ENCODE data around the gene CTNND2.

Gene CTNND2

DNA sequence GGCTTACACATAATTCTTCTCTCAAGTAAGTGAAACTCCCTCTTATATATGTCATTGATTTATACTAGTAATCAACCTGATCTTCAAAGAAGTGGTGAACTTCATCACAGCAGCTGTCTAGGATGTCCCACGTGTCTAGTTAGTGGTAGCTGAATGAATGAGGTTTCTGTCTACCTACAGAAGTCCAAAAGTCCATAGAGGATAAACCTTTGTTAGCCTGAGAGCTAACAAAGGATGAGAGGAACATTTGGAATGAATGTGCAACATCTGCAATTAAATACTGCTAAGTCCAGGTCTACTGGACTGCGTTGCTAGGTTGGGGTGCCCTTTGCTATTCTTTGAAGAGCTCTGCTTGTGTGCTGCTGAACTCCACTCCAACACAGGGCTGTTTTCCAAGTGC is 929.4 kb downstream of the CTNND2 start:
- TF ChIP-seq, protein P1, sequence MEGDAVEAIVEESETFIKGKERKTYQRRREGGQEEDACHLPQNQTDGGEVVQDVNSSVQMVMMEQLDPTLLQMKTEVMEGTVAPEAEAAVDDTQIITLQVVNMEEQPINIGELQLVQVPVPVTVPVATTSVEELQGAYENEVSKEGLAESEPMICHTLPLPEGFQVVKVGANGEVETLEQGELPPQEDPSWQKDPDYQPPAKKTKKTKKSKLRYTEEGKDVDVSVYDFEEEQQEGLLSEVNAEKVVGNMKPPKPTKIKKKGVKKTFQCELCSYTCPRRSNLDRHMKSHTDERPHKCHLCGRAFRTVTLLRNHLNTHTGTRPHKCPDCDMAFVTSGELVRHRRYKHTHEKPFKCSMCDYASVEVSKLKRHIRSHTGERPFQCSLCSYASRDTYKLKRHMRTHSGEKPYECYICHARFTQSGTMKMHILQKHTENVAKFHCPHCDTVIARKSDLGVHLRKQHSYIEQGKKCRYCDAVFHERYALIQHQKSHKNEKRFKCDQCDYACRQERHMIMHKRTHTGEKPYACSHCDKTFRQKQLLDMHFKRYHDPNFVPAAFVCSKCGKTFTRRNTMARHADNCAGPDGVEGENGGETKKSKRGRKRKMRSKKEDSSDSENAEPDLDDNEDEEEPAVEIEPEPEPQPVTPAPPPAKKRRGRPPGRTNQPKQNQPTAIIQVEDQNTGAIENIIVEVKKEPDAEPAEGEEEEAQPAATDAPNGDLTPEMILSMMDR (IDR thresholded peaks at IDR 0.05; ENCODE audit: low read depth, low read length) = no peak
- 0 out of 2 replicates have a peak, but pooled peaks cover 3% of the 10 kb centered on the region for H3K27me3 ChIP-seq
- no peak for DNase-seq
- no peaks in the 10 kb centered on the region for H3K4me1 ChIP-seq
- no peaks in the 10 kb centered on the region for H3K9me3 ChIP-seq
- no peak overlapping the region for H3K4me3 ChIP-seq (ENCODE audit: low read depth, low read length)
- no peaks in the 10 kb centered on the region for H3K36me3 ChIP-seq

DNA sequence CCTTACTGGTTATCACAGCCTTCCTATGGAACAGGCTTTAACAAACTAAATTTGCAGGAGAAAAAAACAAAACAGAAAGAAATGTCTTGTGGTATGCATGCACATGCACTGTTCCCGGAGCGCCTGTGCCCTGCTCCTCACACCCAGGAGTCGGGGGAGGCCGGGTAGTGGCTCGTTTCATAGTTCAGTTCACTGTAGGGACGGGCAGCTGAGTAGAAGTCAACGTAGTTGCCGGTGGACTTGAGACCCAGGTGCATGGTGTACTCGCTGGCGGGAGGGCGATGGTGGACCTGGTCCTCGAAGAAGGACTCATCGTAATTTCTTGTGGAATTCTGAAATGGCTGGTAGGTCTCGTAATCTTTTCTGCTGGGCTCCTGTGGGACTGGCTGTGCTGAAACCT is 930.9 kb downstream of the CTNND2 start:
- no peaks in the 10 kb centered on the region for H3K36me3 ChIP-seq
- no peaks in the 10 kb centered on the region for H3K4me1 ChIP-seq
- H3K9me3 ChIP-seq = no peaks in the 10 kb centered on the region
- TF ChIP-seq, protein P1 (IDR thresholded peaks at IDR 0.05; ENCODE audit: low read depth, low read length) = no peak
- 0 out of 2 replicates have a peak, but pooled peaks cover 3% of the 10 kb centered on the region for H3K27me3 ChIP-seq
- no peak overlapping the region for H3K4me3 ChIP-seq (ENCODE audit: low read depth, low read length)
- DNase-seq = no peak

DNA sequence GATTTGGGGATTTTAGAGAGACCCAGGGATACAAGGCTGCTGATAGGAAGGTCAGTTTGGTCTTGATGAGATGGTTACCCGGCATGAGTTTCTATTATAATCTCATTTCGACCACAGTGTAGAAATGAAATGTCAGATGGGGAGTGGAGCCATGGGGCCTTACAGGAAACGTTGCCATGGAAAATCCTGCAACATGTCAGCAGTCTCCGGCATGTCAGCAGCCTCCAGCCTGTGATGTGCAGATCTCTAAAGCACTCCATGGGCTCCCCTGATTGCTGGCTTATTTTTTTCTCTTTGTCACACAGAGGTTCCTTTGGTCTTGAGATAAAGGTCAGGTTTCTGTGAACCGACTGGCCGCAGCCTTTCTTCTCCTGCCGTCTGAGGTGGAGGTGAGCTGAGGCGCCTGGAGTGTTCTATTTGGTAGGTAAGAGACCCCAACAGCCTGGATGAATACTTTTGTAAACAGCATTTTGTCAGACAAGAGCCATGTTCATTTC is 934.5 kb downstream of the CTNND2 start:
- Histone ChIP-seq H3K9me3 (no peaks in the 10 kb centered on the region), H3K36me3 (no peaks in the 10 kb centered on the region), H3K4me3 (ENCODE audit: low read depth, low read length) (no peak overlapping the region), H3K4me1 (no peaks in the 10 kb centered on the region), H3K27me3 (peaks cover 3% of the 10 kb centered on the region; the same call in 1 of the 2 replicates)
- DNase-seq = no peak
- TF ChIP-seq, protein P1 (IDR thresholded peaks at IDR 0.05; ENCODE audit: low read depth, low read length) = no peak

DNA sequence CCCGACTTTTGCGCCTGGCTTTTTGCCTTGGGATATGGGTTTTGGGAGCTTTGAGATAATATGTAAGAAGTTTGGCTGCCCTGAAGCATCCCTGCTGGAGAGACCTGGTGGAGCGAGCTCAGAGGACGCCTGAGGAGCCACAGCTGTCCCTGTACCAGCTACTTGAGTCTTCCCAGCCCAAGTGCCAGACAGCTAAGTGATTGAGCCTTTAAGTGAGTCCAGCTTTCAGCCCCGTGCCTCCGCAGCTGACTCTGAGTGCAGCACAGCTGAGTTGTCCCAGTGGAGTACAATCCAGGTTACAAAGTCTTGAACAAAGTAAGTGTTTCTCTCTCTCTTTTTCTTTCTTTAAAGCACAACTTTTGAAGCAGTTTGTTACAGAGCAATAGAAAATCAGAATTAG is 939.4 kb downstream of the CTNND2 start:
- H3K9me3 ChIP-seq = no peaks in the 10 kb centered on the region
- TF ChIP-seq, protein P1 (IDR thresholded peaks at IDR 0.05; ENCODE audit: low read depth, low read length) = no peak
- no peaks in the 10 kb centered on the region for H3K36me3 ChIP-seq
- no peak overlapping the region for H3K4me3 ChIP-seq (ENCODE audit: low read depth, low read length)
- no peak for DNase-seq
- H3K27me3 ChIP-seq = peaks cover 4% of the 10 kb centered on the region
- no peaks in the 10 kb centered on the region for H3K4me1 ChIP-seq

DNA sequence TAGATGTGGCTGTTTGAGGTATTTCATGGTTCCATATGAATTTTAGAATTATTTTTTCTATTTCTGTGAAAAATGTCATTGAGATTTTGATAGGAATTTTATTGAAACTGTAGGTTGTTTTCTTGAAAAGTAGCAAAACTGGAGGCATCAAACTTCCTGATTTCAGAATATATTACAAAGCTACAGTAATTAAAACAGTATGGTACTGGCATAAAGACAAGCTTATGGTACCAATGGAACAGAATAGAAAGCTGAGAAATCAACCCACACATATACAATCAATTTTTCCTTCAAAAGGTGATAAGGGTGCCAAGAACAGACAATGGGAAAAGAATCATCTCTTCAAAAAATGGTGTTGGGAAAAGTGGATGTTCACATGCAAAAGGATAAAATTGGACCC is 945.5 kb downstream of the CTNND2 start:
- TF ChIP-seq, protein P1 (IDR thresholded peaks at IDR 0.05; ENCODE audit: low read depth, low read length) = no peak
- H3K4me1 ChIP-seq = no peaks in the 10 kb centered on the region
- H3K27me3 ChIP-seq = no peaks in the 10 kb centered on the region; the same call in 1 of the 2 replicates
- H3K4me3 ChIP-seq (ENCODE audit: low read depth, low read length) = no peak overlapping the region
- no peak for DNase-seq
- H3K36me3 ChIP-seq = no peaks in the 10 kb centered on the region
- no peaks in the 10 kb centered on the region for H3K9me3 ChIP-seq

DNA sequence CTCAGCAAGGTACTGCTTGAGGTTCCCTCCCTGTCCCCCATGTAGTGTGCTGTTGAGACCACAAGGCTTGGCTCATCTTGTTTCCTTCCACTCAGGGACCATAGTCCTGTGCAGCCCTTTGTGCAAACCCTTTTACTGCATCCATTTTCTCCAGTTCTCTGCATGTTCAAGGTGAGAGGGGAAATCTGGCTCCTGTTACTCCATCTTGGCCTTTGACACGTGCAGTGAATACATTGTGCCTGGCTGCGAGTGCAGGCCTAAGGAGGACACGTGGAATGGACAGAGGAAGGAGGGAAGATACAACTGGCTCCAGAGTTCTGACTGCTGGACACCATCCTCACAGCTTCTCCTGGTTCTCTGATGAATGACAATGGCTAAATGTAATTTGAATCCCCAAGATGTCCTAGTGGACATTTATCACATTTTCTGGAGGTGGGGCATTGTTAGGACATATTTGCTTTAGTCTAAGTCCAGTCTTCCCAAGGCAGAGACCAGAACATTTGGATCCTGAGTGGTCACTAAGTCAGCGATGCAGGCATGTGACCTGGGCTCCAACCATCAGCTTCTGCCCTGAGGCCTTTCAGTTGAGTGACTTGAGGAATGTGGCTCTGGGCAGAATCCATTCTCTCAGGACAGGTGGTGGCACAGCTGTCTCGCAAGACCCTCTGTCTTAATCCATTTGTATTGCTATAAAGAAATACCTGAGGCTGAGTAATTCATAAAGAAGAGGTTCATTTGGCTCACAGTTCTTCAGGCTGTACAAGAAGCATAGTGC is 954.2 kb downstream of the CTNND2 start:
- DNase-seq = no peak
- no peaks in the 10 kb centered on the region for H3K9me3 ChIP-seq

More for the DNA sequence above, 954.2 kb downstream of the CTNND2 start:
- peaks cover 6% of the 10 kb centered on the region for H3K27me3 ChIP-seq
- no peak overlapping the region for H3K4me3 ChIP-seq (ENCODE audit: low read depth, low read length)
- H3K36me3 ChIP-seq = no peaks in the 10 kb centered on the region
- TF ChIP-seq, protein P1 (IDR thresholded peaks at IDR 0.05; ENCODE audit: low read depth, low read length) = no peak
- no peaks in the 10 kb centered on the region for H3K4me1 ChIP-seq
